Measurements from ENCODE around the gene TOMM20.

TOMM20 gene

DNA sequence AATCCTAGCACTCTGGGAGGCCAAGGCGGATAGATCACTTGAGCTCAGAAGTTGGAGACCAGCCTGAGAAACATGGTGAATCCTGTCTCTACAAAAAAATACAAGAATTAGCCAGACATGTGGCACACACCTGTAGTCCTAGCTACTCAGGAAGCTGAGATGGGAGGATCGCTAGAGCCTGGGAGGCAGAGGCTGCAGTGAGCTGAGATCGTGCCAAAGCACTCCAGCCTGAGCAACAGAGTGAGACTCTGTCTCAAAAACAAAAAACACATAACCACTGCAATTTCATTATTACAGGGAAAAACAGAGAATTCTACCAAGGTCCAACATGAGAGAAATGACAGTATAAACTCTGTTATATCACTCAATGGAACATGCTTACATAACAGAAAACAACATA, 4.4 kb upstream of the TOMM20 start:
- DNase-seq = no peak

DNA sequence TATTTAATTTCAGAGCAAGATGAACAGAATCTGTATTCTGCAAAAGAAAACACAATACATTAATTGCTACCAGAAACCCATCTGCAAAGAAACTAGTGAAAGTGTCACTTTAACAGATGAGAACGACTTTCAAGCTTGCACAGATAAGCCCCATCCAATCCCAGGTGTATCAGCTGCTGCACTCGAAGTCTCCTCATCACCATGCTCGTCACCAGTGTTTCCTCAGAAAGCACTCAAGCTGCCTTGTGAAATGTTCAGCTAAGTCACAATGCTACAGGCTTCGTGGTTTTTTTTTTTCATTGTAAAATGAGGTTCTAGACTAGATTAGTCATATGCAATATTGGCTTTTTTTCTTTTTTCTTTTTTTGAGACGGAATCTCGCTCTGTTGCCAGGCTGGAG, 3.3 kb upstream of the TOMM20 start:
- no peak for DNase-seq

GRCh38 chr1:235130766-235131270, 2.2 kb upstream of the TOMM20 start:
- no peak for DNase-seq

DNA sequence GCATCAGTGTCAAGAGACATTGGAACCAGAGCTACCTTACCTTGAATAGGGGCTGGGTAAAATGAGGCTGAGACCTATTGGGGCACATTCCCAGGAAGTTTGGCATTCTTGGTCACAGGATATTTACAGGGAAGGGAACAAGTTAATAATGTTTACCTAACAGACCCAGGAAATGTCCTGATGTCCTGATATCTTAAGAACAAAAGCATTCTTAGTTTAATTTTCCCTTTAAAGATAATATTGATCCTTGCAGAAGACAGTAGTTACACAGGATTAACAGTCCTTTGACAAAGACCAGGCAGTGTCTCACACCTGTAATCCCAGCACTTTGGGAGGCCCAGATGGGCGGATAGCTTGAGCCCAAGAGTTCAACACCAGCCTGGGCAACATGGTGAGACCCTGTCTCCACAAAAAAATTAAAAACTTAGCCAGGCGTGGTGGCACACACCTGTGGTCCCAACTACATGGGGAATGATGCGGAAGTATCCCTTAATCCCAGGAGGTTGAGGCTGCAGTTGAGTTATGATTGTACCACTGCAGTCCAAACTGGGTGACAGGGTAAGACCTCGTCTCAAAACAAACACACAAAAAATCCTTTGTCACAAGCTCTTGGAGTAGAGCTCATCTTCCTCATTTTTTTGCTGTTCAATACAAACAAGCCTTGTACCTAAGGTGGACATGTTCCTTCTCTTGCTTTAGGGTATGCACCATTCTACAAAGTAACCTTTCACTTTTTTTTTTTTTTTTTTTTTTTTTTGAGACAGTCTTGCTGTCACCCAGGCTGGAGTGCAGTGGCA, 1.3 kb upstream of the TOMM20 start:
- DNase-seq = no peak

- DNase-seq = peak in 3 of 6 experiments; percentile 32 to 59 (median 40)
These were observed 743 bp downstream of the TOMM20 start for GRCh38 chr1:235127732-235128455.

DNA sequence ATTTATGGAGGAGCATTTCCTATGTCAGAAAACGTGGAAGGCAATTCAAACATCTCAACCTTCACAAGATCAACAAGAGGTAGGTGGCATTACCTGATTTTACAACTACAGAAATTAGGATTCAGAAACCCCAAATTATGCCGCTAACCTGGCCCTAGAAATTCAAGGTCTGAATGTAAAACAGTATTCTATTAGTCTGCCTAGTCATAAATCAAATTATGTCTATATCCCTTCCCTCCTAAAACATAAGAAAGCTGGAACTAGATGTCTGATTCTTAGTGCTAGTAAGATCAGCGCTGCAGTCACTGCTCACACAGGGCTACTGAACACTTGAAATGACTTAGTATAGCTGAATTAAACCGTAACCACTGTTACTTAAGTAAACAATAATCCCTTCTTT, 1.4 kb downstream of the TOMM20 start:
- DNase-seq = no peak

GRCh38 chr1:235124665-235125064, 4.0 kb downstream of the TOMM20 start:
- no peak for DNase-seq

GRCh38 chr1:235124111-235124510, 4.5 kb downstream of the TOMM20 start:
- no peak for DNase-seq

DNA sequence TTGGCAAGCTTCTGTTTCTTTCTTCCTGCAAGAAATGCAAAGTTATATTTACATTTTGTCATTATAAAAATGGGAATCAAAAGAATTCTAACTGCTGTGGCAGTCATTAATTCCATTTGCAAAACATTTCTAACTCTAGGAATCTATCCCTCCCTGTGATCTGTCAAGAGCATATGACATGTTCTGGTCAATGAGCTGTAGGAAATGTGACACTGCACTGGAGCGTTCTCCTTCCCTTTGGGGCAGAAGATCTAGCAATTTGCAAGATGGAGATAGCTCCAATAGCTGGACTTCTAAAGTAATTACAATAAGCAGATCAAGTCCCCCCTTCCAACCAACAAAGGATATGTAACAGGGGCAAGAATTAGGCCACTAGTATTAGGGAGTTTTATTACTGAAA, 6.3 kb downstream of the TOMM20 start:
- DNase-seq = no peak

DNA sequence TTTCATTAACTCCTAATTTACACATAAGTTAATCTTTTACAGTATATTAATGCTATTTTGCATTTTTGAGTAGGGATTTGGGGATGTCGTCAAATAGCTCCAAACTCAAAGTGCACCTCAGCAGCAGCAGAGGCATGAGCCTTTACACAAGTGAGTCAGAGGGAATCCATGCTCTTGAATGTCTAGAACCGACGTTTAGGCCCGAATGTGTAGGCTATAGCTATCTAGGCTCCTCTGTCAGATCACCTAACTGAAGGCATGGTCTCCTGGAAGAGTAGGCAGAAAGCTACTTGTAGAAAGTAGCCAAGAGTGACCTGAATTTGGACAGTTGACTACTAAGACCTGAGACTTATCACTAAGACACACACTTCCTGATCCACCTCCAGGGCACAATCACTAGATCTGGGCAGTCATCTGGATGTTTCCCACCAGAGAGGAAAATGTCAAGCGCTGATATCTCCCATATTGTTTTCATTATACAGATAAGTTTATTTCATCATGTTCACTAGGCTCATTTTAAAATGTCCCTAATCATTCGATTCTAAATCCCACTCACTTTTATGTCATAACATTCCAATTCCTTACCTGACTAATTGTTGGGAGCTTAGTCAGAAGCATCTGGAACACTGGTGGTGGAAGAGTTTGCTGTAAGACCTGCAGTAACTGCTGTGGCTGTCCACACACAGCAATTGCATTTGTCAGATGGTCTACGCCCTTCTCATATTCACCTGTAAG, 15.3 kb downstream of the TOMM20 start:
- no peak for DNase-seq

DNA sequence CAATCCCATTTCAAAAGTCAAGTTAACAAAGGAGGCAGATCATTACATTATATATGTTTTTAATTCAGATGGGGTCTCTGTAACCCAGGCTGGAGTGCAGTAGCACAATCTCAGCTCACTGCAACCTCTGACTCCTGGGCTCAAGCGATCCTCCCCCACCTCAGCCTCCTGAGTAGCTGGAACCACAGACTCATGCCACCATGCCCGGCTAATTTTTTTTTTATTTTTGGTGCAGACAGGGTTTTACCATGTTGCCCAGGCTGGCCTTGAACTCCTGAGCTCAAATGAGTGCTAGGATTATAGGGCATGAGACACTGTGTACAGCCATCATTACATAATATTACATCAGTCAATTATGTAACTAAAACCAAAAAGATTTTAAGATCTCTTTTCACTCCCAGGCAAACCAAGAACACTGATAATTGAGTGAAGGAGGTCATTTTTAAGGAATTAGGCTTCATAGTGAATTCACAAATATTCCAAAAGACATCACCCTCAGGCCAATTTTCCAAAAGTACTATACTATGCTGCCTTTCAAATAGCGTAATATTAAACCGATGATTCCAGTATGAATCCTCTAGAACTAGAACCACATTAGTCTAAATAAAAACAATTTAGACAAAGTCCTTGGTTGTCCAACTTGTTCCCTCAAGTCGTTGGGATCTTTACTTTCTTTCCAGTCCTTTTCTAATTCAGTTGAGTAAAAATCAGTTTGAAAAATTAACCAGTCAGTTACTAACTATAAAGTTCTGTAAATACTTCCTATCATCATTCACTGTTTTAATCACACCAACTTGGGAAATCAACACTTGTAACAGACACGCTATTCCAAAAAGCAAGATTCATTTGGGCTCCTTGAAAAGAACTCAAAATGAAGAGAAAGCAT, 16.1 kb downstream of the TOMM20 start:
- DNase-seq = no peak

DNA sequence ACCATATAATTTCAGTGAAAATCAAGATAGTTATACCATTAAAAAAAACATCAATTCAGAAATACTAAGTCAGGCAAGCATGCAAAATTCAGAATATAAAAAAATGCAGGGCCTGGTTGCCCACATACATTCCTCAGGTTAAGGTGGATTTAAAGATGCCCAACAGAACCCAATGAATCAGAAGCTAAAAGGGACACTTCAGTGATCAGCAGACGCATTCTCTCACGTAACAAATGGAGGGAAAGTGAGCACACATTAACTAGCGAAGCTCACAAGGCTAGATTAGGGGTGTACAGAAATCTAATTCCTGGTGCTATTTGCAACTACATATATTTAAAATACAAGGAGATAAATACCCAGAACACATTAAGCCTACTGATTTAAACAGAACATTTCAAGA, 17.5 kb downstream of the TOMM20 start:
- DNase-seq = no peak

DNA sequence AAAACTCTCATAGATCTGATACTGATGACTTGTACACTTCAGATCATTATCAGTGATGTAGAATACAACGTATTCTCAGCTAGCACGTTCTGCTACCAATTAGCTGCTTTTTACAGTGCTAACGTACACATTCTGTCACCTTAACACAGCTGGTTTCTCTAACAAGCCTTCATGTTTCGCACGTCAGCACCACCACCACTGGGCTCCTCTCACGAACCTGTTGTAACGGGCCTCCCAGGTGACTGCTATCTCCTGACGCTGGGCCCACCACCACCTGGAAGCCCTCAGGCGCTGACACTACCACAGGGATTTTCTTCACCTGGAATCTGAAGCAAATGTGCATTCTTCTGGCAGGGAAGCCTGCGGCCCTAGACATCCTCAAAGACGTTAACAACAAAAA, 19.8 kb downstream of the TOMM20 start:
- DNase-seq = no peak

GRCh38 chr1:235108185-235108593, 20.4 kb downstream of the TOMM20 start:
- no peak for DNase-seq

DNA sequence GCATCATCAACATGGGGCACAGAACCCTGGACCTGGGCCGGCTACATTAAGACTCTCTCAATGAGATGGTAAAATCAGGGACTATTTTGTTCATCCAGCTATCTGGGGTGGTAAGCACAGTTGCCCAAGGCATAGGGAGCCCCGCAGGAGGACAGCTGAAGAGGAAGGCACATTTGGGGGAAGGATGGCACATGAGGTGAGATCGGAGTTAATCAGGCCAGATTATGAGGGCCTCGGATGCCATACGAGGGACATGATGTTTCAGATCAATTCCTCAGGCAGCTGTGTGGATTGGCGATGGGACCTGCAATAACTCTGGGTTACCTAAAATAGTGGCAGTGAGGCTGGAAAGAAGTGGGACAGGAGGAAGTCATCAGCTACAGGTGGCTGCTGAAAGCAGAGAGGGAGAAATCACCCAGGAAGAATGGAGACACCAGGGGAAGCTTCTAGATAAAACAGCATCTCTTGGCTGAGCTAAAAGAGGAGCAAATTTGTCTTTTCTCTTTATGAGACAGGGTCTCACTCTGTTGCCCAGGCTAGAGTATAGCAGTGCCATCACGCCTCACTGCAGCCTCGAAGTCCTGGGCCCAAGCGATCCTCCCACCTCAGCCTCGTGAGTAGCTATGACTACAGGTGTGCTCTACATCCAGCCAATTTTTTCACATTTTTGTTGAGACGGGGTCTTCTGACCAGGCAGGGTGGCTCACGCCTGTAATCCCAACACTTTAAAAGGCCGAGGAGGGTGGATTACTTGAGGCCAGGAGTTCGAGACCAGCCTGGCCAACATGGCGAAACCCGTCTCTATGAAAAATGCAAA, 21.1 kb downstream of the TOMM20 start:
- no peak for DNase-seq

DNA sequence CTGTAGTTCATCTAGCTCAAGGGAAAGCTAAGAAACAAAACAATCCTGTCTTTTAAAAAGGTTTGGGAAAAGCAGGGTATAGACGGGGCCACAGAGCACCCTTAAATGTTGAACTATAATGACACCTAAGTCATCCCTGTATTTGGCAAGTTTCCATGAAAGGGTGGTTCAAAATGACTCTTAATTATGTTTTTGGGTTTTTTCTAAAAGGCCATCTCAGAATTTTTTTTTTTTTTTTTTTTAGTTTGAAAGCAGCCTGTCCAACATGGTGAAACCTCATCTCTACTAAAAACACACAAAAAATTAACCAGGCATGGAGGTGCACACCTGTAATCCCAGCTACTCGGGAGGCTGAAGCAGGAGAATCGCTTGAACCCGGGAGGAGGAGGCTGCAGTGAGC, 22.2 kb downstream of the TOMM20 start:
- DNase-seq = no peak

DNA sequence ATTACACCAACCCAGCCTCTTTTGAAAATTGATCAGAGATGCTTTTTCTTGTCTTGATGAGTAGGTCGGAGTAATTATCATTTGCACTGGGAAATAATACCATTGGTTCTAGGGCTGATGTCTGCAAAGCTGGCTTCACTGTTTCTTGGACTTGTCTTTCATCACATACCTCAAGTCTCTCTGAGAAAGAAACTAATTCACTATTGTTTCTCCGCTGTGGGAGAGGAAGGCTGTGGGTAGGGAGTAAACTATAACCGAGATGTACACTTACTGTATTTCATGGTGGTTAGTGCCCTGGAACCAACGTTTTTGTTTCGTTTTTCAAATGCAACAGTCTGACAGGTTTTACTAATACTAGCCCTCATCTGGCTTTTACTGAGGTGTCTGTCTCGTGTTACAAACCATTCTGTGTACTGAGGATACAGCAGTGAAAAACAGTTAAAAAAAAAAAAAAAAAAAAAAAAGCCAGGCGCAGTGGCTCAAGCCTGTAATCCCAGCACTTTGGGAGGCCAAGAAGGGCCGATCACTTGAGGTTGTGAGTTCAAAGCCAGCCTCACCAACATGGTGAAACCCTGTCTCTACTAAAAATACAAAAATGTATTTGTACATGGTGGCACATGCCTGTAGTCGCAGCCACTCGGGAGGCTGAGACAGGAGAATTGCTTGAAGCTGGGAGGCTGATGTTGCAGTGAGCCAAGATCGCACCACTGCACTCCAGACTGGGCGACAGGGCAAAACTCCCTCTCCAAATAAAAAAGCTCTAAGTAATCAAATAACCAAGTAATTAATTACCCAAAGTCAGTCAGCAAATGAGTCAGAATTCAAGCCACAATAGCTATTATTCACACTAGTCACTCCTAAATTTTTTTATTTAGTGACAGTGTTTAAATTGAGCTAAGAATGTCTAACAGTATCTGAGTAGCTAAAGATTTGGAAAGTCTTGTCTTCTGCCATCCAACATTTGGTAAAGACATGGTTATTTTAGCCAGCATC, 23.3 kb downstream of the TOMM20 start:
- DNase-seq = no peak

DNA sequence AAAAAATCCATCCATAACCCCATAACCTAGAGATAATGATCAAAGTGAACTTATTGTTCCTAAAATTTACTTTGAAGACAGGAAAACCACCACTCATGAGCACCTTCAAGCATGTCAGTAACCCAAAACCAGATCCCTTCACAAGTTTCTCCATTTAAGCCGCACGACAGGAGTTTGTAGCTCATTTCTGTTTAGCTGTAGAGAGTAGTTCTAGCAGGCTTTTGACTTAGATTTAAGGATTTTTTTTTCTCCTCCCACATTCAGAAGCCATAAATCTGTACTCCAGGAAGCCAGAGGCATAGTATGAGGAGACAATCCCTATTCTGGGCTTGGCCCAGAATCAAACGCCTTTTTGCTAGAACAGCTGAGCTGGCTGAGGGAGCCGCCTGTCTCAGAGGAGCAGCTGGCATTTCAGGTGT, 25.6 kb downstream of the TOMM20 start:
- peak in 5 of 6 experiments; percentile 8 to 77 (median 62) for DNase-seq

GRCh38 chr1:235102259-235102582, 26.4 kb downstream of the TOMM20 start:
- no peak for DNase-seq

DNA sequence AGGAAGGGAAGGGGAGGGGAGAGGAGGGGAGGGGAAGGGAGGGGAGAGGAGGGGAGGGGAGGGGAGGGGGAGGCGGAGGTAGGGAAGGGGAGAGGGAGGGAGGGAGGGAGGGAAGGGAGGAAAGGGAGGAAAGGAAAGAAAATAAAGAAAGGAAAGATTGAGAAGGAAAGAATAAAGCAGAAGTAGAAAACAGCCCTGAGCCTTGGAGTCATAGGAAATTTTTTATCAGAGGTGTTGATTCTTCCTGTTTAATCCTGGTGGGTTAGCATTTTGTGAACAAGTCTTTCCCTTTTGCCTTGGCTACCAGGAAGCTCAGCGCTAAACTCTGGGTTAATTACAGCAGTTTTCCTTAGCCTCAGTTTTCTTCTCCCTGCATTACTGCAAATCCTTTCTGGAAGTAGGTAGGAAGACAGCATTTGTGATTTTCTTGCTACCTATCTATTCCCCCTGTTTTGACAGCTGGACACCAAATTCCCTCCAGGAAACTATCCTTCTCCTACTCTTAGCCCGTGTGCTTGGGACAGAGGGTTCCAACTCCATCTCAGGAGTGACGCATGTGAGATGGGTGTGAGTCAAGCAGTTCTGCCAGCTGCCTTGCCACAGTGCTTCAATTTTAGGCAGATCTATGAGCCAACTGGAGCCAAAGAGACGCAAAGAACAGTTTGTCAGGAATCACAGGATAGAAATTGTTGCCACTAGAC, 26.9 kb downstream of the TOMM20 start:
- DNase-seq = no peak

All from stimulated activated naive CD4-positive, alpha-beta T cell (primary cell).